ENCODE measurements around the gene MCAM. TPM values are rescaled to one million over a fixed set of nuclear protein-coding genes. Genes with fewer than 3 reads are reported as not detected.

The MCAM gene
- total RNA-seq, 1 experiment from 2014 or later: 26.4 TPM

- TF ChIP-seq FOXP4 (CRISPR knock-in tag; IDR thresholded peaks at IDR 0.05) (no peak), ATF2 (CRISPR knock-in tag; IDR thresholded peaks at IDR 0.05; ENCODE audit: borderline replicate concordance, low read depth) (no peak), ZNF425 (CRISPR knock-in tag; conservative IDR thresholded peaks at IDR 0.05) (no peak), ZNF138 (CRISPR knock-in tag; conservative IDR thresholded peaks at IDR 0.05) (no peak)
Measured at GRCh38 chr11:119334174-119334930, 17.4 kb upstream of the MCAM start, which contains the start of gene RNF26 (continued).

GRCh38 chr11:119332111-119332765, 15.3 kb upstream of the MCAM start:
- POLR2A ChIA-PET: interaction anchor here (0.6 kb wide), 1 partner anchor 189 kb away, joined by 3 read pairs; no protein-coding TSS in a partner anchor
- no peak for TF ChIP-seq CBFB (CRISPR knock-in tag; IDR thresholded peaks at IDR 0.05; ENCODE audit: low read depth)
- TF ChIP-seq HMGXB4 (CRISPR knock-in tag; IDR thresholded peaks at IDR 0.05): no peak
- TF ChIP-seq ZNF396 (CRISPR knock-in tag; IDR thresholded peaks at IDR 0.05; ENCODE audit: borderline replicate concordance): no peak
- TF ChIP-seq USF1 (CRISPR knock-in tag; IDR thresholded peaks at IDR 0.05): no peak
- no peak for TF ChIP-seq RORB (CRISPR knock-in tag; IDR thresholded peaks at IDR 0.05)
- no peak for TF ChIP-seq PRDM15 (CRISPR knock-in tag; IDR thresholded peaks at IDR 0.05)
- ATAC-seq (no peak), DNase-seq (ENCODE audit: low spot score) (no peak)
- Mint-ChIP-seq H3K9me3 (no peaks in the 10 kb centered on the region), H3K27me3 (ENCODE audit: low read depth) (no peaks in the 10 kb centered on the region; the same call in 1 of the 2 replicates), H3K36me3 (peaks cover 7% of the 10 kb centered on the region), H3K4me3 (no peak overlapping the region), H3K27ac (peak overlapping the region; percentile 83), H3K4me1 (peaks cover 23% of the 10 kb centered on the region)
- CTCF ChIA-PET: interaction anchor here (1.0 to 1.8 kb wide), 4 partner anchors 8 to 24 kb away, joined by 3 to 10 read pairs (median 4); no protein-coding TSS in a partner anchor

Data from WTC11 (cell line).